ENCODE results near the gene RTN4R. TPM values are rescaled to one million over a fixed set of nuclear protein-coding genes. Genes with fewer than 3 reads are reported as not detected.

The RTN4R gene
- total and polyA plus RNA-seq, 2 donors (not counting 1 experiment from before 2014, with no cell fraction given), result 0.99 to 2.0 TPM

GRCh38 chr22:20213833-20214708, 54.0 kb downstream of the RTN4R start:
- no peaks in the 10 kb centered on the region for H3K27me3 ChIP-seq (ENCODE audit: control insufficient read depth, insufficient read depth, low read length)
- H4K20me1 ChIP-seq (ENCODE audit: control insufficient read depth, extremely low read depth, insufficient read depth, low read length), result no peaks in the 10 kb centered on the region
- H2AFZ ChIP-seq (ENCODE audit: low read length), result no peak overlapping the region
- no peak overlapping the region for H3K9ac ChIP-seq (ENCODE audit: insufficient read depth, low read length)
- TF ChIP-seq EZH2 (IDR thresholded peaks at IDR 0.05; ENCODE audit: low read length, missing control alignments), result no peak
- TF ChIP-seq, protein P1, sequence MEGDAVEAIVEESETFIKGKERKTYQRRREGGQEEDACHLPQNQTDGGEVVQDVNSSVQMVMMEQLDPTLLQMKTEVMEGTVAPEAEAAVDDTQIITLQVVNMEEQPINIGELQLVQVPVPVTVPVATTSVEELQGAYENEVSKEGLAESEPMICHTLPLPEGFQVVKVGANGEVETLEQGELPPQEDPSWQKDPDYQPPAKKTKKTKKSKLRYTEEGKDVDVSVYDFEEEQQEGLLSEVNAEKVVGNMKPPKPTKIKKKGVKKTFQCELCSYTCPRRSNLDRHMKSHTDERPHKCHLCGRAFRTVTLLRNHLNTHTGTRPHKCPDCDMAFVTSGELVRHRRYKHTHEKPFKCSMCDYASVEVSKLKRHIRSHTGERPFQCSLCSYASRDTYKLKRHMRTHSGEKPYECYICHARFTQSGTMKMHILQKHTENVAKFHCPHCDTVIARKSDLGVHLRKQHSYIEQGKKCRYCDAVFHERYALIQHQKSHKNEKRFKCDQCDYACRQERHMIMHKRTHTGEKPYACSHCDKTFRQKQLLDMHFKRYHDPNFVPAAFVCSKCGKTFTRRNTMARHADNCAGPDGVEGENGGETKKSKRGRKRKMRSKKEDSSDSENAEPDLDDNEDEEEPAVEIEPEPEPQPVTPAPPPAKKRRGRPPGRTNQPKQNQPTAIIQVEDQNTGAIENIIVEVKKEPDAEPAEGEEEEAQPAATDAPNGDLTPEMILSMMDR (conservative IDR thresholded peaks at IDR 0.05 in 1 of 2, IDR thresholded peaks at IDR 0.05 in 1 of 2; ENCODE audit: low read depth in 1 of 2, low read length in 2 of 2), result no peak
- no peaks in the 10 kb centered on the region for H3K36me3 ChIP-seq (ENCODE audit: control insufficient read depth, insufficient read depth, low read length)
- peaks cover 5% of the 10 kb centered on the region for H3K4me1 ChIP-seq (ENCODE audit: control insufficient read depth, extremely low read depth, insufficient read depth, low read length)
- no peak overlapping the region for H3K4me2 ChIP-seq (ENCODE audit: extremely low read depth, insufficient read depth, low read length)
- no peaks in the 10 kb centered on the region for H3K79me2 ChIP-seq (ENCODE audit: control insufficient read depth, insufficient read depth, low read length)
- no peaks in the 10 kb centered on the region for H3K9me3 ChIP-seq (ENCODE audit: control insufficient read depth, insufficient read depth, low read depth, low read length)
- no peak for DNase-seq (ENCODE audit: low read depth in 2 of 2)
- no peak overlapping the region for H3K4me3 ChIP-seq (replicated peaks in 1 of 4; ENCODE audit: control extremely low read depth in 1 of 4, insufficient read depth in 1 of 4, low read depth in 3 of 4, low read length in 4 of 4)
- H3K27ac ChIP-seq (ENCODE audit: insufficient read depth, low read length), result no peak overlapping the region

- Histone ChIP-seq H3K79me2 (ENCODE audit: control insufficient read depth, insufficient read depth, low read length) (no peaks in the 10 kb centered on the region), H3K36me3 (ENCODE audit: control insufficient read depth, insufficient read depth, low read length) (no peaks in the 10 kb centered on the region), H3K27ac (ENCODE audit: insufficient read depth, low read length) (no peak overlapping the region), H3K4me2 (ENCODE audit: extremely low read depth, insufficient read depth, low read length) (no peak overlapping the region), H2AFZ (ENCODE audit: low read length) (no peak overlapping the region), H3K9ac (ENCODE audit: insufficient read depth, low read length) (no peak overlapping the region), H3K4me1 (ENCODE audit: control insufficient read depth, extremely low read depth, insufficient read depth, low read length) (peaks cover 5% of the 10 kb centered on the region), H3K27me3 (ENCODE audit: control insufficient read depth, insufficient read depth, low read length) (no peaks in the 10 kb centered on the region), H3K9me3 (ENCODE audit: control insufficient read depth, insufficient read depth, low read depth, low read length) (no peaks in the 10 kb centered on the region), H3K4me3 (replicated peaks in 1 of 4; ENCODE audit: control extremely low read depth in 1 of 4, insufficient read depth in 1 of 4, low read depth in 3 of 4, low read length in 4 of 4) (no peak overlapping the region), H4K20me1 (ENCODE audit: control insufficient read depth, extremely low read depth, insufficient read depth, low read length) (no peaks in the 10 kb centered on the region)
- no peak for DNase-seq (ENCODE audit: low read depth in 2 of 2)
- TF ChIP-seq, protein P1 (conservative IDR thresholded peaks at IDR 0.05 in 1 of 2, IDR thresholded peaks at IDR 0.05 in 1 of 2; ENCODE audit: low read depth in 1 of 2, low read length in 2 of 2), result no peak
- no peak for TF ChIP-seq EZH2 (IDR thresholded peaks at IDR 0.05; ENCODE audit: low read length, missing control alignments)
These were observed 55.1 kb downstream of the RTN4R start for GRCh38 chr22:20212754-20213699.

All from fibroblast of lung (primary cell).